Embryonic facial prominence (tissue), 1 donor: ENCODE measurements around the gene KIF26A.

Experiments
- DNase-seq: peaks from one replicate; pipeline ENCODE4 v3.0.0-alpha.2; 2016; ENCODE audit errors: extremely low spot score

Gene KIF26A

DNA sequence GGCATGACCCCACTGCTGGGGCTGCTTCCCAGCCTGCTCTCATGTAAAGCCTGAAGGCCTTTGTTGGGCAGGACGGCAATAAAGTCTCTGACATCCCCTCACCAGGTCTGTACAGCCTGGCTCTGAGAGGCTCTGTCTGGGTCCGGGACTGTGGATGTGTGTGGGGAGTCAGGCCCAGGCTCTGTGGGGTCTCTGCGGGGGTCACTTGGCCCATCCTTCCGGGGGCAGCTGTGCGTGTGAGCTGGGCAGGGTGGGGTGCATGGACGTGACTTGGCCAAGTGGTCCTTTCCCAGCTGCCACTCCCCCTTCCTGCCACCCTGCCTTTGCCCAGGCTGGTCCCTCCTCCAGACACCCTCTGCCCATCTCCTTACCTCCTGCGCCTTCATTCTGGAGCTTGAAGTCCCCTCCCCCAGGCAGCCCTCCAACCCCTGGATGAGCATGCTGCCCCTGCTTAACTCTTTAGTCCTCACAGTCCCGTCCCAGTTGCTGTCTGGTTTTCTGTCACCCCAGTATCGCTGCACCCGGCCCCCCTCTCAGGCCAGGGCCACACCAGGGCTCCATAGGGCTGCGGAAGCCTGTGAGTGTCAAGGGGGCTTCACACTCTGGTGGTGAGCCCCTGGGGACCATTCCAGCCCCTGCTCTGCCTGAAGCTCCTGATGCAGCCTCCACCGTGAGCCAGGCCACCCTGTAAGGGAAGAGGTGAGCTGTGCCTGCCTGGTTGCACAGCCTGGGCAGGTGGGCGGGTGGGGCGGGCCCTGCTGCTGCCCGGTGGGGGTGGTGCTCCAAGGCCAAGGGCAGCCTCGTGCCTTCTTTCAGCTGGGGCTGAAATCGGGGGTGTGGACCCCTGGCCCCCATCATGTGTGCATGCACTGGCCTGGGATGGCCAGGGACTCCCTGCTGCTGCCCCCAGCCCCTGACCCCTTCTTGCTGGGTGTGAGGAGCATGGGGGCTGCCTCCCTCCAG lies 25.5 kb upstream of the KIF26A start:
- no peak for DNase-seq

DNA sequence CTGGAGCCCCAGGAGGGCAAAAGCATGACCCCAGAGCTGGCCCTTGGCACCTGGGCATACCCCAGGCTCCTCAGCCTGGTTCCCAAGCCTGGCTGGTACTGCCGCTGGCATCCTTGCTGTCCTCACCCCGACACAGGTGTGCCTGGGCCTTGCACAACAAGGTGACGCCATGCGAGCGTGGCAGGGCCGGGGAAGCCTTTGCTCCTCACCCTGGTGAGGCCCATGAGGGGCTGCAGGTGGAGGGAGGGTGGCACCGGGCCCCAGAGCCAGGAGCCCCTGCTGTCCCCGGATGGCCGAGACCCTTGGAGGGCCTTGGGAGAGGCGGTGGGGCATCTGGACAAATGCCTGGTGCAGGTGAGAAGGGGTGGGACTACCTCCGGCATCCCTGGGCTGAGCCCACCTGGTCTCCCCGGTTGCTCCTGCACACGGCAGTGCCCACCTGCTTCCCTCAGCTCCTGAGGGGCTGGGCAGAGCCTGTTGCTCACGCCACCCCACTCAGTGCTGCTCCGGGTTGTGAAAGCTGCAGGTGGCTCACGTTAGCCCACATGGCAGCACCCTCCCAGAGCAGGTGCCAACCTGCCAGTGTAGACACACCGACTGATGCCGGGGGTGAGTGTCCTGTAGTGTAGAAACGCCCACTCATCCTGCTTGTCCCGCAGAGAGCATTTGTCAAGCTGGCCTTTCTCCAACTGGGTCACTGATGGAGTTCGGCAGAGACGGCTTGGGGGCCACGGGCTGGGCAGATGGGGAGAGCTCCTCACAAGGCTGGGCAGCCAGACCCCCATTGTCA lies 24.6 kb upstream of the KIF26A start:
- DNase-seq: no peak

DNA sequence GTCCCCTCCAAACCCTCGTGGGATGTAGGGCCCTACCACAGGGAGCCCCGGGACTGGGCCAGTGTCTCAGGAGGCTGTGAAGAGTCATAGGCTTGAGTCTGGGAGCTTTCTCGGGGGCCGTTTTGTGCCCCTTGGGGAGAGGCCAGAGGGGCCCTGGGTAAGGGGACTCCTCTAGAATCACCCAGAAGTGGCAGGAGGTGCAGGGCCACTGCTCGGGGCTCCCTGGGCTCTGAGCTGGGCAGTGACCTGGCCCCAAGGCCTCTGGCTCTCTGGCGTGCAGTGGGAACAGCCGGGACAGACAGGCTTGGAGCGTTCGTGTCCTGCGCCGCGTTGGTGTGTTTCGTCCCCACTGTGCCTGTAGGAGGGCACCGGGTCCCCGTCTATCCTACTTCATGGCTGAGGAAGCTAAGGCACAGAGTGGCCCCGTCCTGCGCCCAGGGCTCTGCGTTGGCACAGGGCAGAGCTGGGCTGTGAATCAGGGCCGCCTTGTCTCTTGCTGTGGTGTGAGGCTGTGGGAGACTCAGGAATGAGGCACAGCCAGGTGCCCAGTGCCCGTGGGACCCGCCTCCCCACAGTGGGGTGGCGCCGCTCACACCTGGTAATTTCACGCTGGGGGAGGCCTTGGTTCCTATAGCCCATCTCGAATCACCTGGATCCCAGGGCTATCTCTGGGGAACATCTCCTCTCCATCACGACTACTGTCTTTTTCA lies 23.8 kb upstream of the KIF26A start:
- no peak for DNase-seq

GRCh38 chr14:104115131-104115600 lies 23.2 kb upstream of the KIF26A start:
- no peak for DNase-seq

GRCh38 chr14:104115691-104116287 lies 22.6 kb upstream of the KIF26A start:
- no peak for DNase-seq

DNA sequence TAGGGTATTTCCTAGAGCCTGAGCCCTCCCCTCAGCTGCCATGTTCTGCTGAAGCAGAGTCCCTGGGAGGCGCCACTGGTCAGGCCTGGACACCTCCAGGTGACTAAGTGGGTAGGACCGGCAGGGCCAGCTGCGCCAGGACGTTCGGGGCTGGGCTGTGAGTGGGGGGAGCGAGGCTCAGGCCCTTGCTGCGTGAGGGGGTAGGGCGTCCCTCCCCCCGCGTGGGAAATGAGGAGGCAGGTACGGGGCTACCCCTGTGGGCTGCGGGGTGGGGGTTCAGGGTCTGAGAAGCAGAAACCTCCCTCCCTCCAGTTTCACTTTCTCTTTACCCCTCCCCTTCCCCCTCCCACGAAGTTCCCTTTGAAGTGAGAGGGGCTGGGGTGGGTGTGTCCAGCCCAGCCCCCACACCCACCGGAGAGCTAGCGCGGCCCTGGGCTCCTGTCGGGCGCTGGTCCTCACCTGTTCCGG lies 22.1 kb upstream of the KIF26A start:
- no peak for DNase-seq

GRCh38 chr14:104116756-104117340 lies 21.5 kb upstream of the KIF26A start:
- DNase-seq: no peak

DNA sequence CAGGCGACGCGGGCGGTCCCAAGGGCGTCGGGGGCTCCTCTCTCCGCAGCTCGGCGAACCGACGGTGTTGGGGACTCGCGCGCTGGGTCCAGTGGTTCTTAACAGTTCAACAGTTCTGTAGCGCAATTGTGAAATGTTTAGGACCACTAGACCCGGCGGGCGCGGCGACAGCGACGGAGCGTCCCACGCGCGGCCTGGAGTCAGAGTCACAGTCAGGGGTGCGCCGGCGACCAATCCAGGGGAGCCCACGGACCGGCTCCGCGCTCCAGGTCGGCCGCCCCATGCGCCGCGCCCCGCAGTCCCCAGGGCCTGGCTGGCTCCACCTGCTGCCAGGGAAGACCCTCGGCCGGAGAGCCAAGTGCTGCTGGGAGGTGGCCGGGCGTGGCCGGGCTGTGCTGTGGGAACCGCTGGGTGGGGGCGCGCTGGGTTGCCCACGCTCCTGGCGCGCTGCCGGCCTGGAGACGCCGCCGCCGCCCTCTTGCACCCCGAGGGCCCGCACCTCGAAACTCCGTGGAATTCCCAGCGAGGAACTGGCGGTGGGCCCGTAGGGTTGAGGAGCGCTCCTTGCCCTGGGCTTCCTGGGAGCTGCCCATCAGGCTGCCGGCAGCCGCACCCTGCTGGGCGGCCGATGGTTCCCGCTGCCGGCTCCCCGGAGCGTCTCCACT lies 20.9 kb upstream of the KIF26A start:
- no peak for DNase-seq

DNA sequence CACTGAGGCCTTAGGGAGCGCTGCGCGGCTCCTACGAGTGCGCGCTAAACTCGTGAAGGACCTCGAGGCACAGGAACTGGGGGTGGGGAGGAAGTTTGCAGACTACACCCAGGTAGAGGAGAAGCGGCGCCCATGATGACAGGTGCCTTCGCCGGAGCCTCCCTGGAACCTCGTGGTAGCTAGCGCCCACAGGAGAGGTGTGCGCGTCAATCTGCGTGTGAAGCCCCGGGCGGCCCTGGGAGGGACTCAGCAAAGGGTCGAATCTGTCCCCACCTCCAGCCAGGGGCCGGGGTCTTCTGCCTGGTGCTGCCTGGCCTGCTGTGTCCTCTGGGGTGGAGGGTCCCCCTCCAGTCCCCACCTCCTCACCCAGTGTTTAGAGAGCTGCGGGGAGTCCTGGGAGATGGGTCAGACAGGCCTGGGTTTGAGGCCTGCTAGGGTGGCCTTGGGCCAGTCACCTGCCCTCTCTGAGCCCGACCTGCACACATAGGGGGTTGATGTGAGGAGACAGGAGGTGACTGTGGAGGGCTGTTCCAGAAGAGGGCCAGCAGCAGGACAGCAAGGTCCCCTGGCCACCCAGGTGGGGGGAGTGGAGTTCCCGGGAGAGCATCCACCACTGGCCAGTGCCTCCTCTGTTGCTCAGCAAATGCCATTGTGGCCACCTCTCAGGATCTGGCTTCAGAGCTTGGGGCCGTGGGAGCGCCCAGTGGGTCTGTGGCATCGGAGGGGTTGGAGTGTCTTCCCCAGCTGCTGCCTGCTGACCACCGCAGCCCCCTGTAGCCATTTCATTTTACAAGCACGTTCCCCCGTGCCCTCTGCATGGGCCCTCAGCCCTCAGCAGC lies 20.2 kb upstream of the KIF26A start:
- no peak for DNase-seq

- no peak for DNase-seq
These were observed 19.3 kb upstream of the KIF26A start for GRCh38 chr14:104119119-104119487.

GRCh38 chr14:104119488-104120251 lies 18.7 kb upstream of the KIF26A start:
- DNase-seq: no peak

- DNase-seq: no peak
These were observed 18.1 kb upstream of the KIF26A start for GRCh38 chr14:104120281-104120741.

DNA sequence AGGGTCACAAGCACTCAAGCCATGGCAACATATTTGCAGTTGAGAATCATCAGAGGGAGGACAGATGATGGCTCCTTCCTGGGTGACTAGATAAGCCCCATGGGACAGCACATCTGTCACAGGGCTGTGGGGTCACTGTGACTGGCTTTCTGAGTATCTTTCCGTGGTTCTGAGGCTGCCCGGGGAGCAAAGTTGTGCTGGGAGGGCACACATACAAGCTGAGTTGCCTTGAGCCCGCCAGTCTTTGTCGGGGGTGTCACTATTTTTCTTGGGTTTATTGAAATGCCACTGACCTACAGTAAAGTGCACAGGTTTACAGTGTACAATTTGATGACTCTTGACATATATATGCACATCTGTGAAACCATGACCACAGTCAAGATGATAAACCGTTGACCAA lies 17.2 kb upstream of the KIF26A start:
- DNase-seq: no peak

GRCh38 chr14:104123879-104124278 lies 14.5 kb upstream of the KIF26A start:
- DNase-seq: no peak

GRCh38 chr14:104125011-104125410 lies 13.4 kb upstream of the KIF26A start:
- no peak for DNase-seq

- DNase-seq: no peak
These were observed 11.6 kb upstream of the KIF26A start for GRCh38 chr14:104126753-104127152.

DNA sequence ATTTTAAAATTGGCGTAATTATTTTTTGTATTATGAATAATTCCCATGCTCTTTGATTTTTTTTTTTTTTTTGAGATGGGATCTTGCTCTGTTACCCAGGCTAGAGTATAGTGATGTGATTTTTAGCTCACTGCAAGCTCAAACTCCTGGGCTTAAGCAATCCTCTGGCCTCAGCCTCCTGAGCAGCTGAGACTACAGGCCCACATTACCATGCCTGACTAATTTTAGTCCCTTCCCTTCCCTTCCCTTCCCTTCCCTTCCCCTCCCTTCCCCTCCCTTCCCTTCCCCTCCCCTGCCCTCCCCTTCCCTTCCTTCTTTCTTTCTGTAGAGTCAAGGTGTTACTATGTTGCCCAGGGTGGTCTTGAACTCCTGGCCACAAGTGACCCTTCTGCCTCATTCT lies 9.4 kb upstream of the KIF26A start:
- no peak for DNase-seq

GRCh38 chr14:104129556-104129955 lies 8.8 kb upstream of the KIF26A start:
- no peak for DNase-seq
